Stimulated activated naive B cell treated with anti-CD40 and anti-IgM and Interleukin-4, amounts not matched to agents 10 μg/mL and 1 μg/mL and 100 μg/mL, for 72 hours (primary cell): ENCODE data around the gene RNF145.
"Not testable (repeated sequence)": the region's sequence is repeated elsewhere in the genome, so short reads cannot be mapped to it uniquely, and the experiment has no call there.

ENCODE experiments used
- ATAC-seq, 2 donors: fragments of 150-1000 bp; cut with Tn5 transposase; replicated peaks; 2 replicates each; pipeline ENCODE4 v1.10.0; 2021; ENCODE audit warnings: moderate library complexity in 1 of 2
- DNase-seq: peaks from one replicate; pipeline ENCODE4 v3.0.0; 2021
- H3K27ac Mint-ChIP-seq: one replicate; pipeline ENCODE4 v1.8.0; 2022; ENCODE audit warnings: mild to moderate bottlenecking, mixed read lengths
- H3K27me3 Mint-ChIP-seq, 2 donors: one replicate each; pipeline ENCODE4 v1.8.0; 2022; ENCODE audit warnings: mixed read lengths in 2 of 2
- H3K36me3 Mint-ChIP-seq, 2 donors: one replicate each; pipeline ENCODE4 v1.8.0; 2022; ENCODE audit warnings: mixed read lengths in 2 of 2, mild to moderate bottlenecking in 1 of 2
- H3K4me1 Mint-ChIP-seq, 2 donors: one replicate each; pipeline ENCODE4 v1.8.0; 2022; ENCODE audit warnings: mixed read lengths in 2 of 2, mild to moderate bottlenecking in 1 of 2
- H3K4me3 Mint-ChIP-seq, 2 donors: one replicate each; pipeline ENCODE4 v1.8.0; 2022; ENCODE audit warnings: mild to moderate bottlenecking in 2 of 2, mixed read lengths in 2 of 2, moderate library complexity in 1 of 2
- H3K9me3 Mint-ChIP-seq, 2 donors: one replicate each; pipeline ENCODE4 v1.8.0; 2022; ENCODE audit warnings: mixed read lengths in 2 of 2, mild to moderate bottlenecking in 1 of 2

Gene RNF145, protein sequence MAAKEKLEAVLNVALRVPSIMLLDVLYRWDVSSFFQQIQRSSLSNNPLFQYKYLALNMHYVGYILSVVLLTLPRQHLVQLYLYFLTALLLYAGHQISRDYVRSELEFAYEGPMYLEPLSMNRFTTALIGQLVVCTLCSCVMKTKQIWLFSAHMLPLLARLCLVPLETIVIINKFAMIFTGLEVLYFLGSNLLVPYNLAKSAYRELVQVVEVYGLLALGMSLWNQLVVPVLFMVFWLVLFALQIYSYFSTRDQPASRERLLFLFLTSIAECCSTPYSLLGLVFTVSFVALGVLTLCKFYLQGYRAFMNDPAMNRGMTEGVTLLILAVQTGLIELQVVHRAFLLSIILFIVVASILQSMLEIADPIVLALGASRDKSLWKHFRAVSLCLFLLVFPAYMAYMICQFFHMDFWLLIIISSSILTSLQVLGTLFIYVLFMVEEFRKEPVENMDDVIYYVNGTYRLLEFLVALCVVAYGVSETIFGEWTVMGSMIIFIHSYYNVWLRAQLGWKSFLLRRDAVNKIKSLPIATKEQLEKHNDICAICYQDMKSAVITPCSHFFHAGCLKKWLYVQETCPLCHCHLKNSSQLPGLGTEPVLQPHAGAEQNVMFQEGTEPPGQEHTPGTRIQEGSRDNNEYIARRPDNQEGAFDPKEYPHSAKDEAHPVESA

DNA sequence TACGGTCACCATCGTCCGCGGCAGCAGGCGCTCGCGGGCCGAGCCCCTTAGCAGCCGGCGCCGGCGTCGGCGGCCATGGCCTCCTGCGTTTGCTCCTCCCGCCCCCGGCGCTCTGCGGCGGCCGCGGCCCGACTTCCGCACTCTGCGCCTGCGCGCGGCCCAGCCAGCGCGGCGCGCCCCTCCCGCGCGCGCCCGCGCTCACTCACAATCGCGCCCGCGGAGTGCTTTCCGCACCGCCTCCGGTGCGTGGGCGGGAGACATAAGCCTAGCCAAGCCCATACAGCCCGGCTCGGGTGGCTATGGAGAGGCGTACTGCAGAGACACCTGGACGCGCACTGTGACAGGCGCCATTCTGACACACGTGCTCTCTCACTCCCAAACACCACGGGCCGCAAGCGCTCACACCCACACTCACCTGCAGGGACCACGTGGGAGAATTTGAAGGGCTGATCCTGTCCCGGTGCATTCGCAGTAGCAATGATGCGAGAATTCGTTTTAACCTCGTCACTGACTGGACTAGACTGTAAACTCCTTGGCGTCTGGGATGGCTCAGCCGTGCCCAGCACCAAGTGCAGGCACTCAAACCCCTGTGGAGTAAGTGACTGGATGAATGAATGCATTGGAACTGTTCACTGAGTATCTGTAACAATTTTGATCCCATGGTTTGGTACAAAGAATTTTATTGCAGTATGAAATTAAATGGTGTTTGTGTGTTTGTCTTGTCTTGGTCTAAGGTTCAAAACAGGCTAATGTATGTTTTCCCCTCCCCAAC, at the start of gene RNF145:
RNF145 (minus strand) TSS at position 116 of the 772 bp plus-strand sequence. CDS start 5,936 bp downstream, outside the sequence.
- Mint-ChIP-seq H3K36me3 (peaks cover 8 to 15% of the 10 kb centered on the region in 2 donors), H3K27ac (peak within 1 kb of the TSS; percentile 98), H3K27me3 (no peaks in the 10 kb centered on the region), H3K4me1 (peaks cover 26 to 53% of the 10 kb centered on the region in 2 donors), H3K9me3 (no peaks in the 10 kb centered on the region), H3K4me3 (peak within 1 kb of the TSS; percentile 83 to 98)
- DNase-seq (peak; percentile 90), ATAC-seq (peak; percentile 84 to 85)

DNA sequence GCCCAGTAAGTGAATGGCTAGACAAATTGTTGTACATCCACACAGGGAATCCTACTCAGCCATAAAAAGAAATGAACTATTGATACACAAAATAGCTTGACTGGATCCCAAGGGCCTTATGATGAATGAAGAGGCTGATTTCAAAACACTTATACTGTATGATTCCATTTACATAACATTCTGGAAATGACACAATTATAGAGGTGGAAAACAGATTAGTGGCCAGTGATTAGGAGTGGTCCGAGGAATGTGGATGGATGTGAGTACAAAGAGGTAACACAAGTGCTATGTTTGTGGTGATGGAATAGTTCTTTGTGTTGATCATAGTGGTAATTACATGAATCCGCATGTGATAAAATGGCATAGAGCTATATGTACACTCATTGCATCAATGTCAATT, 49.0 kb upstream of the RNF145 start:
- no peak overlapping the region for H3K27ac Mint-ChIP-seq
- DNase-seq (no peak), ATAC-seq (no peak)
- H3K27me3 Mint-ChIP-seq: peaks cover 0 to 19% of the 10 kb centered on the region in 2 donors
- H3K4me3 Mint-ChIP-seq: no peak overlapping the region
- no peaks in the 10 kb centered on the region for H3K9me3 Mint-ChIP-seq
- H3K36me3 Mint-ChIP-seq: peaks cover 0 to 2% of the 10 kb centered on the region in 2 donors
- peaks cover 5 to 6% of the 10 kb centered on the region in 2 donors for H3K4me1 Mint-ChIP-seq

DNA sequence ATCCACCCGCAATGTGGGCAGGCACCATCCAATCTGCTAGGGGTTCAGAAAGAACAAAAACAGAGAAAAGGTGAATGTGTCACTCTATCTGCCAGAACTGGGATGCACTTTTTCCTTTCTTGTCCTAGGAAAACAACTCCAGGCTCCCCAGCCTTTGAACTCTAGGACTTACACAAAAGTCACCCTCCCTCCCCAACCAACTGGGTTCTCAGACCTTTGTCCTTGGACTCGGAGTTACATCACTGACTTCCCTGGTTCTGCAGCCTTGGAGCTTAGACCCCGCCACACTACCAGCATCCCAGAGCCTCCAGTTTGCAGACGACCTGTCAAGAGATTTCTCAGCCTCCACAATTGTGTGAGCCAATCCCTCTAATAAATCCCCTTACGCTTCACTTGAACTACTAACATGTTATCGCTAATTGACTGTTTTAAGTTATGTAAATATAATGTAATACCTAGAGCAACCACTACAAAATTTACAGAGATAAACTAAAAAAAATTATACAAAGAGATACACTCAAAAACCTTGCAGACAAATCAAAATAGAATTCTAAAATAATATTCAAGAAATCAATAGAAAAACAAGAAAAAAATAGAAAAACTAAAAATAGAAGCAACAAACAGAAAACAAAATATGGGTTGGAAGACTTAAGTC, 48.4 kb upstream of the RNF145 start:
- no peak overlapping the region for H3K27ac Mint-ChIP-seq
- peaks cover 0 to 2% of the 10 kb centered on the region in 2 donors for H3K36me3 Mint-ChIP-seq
- H3K4me3 Mint-ChIP-seq: no peak overlapping the region
- no peaks in the 10 kb centered on the region for H3K9me3 Mint-ChIP-seq
- DNase-seq: no peak
- peaks cover 3 to 6% of the 10 kb centered on the region in 2 donors for H3K4me1 Mint-ChIP-seq
- H3K27me3 Mint-ChIP-seq: peaks cover 0 to 19% of the 10 kb centered on the region in 2 donors
- no peak for ATAC-seq

DNA sequence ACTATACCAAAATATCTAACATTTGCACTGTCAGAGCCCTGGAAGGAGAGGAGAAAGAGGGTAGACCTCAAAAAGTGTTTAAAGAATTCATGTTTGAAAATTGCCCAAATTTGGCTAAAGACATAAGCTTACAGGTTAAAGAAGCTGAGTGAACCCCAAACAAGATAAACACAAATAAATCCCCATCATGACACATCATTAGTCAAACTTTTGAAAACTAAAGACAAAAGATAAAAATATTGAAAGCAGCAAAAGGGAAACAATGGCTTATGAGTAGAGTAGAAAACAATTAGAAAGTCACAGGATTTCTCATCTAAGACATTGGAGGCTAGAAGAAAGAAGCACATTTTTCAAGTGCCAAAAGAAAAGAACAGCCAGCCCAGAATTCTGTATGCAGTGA, 47.7 kb upstream of the RNF145 start:
- Mint-ChIP-seq H3K4me3 (no peak overlapping the region), H3K36me3 (peaks cover 0 to 2% of the 10 kb centered on the region in 2 donors), H3K9me3 (no peaks in the 10 kb centered on the region), H3K27me3 (peaks cover 0 to 19% of the 10 kb centered on the region in 2 donors), H3K4me1 (peaks cover 1 to 3% of the 10 kb centered on the region in 2 donors), H3K27ac (no peak overlapping the region)
- DNase-seq: no peak
- no peak for ATAC-seq

DNA sequence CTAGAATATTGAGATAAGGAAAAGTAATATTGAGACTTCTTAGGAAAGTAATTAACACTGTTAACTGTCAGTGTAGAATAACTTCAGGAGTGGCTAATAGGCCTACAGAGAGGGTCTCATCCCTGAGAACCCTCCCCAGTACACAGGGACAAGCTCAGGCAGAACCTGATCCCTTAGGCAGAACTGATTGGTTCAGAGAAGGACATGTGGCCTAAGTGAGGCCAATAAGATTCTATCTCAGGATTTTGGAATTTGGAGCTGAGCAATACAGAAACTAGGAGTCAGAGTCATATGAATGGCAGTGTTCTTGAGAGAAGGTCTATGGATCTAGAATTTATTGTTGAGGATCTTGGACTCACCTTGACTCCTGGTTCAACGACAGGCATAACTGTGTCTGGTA, 42.8 kb upstream of the RNF145 start:
- no peak for ATAC-seq

DNA sequence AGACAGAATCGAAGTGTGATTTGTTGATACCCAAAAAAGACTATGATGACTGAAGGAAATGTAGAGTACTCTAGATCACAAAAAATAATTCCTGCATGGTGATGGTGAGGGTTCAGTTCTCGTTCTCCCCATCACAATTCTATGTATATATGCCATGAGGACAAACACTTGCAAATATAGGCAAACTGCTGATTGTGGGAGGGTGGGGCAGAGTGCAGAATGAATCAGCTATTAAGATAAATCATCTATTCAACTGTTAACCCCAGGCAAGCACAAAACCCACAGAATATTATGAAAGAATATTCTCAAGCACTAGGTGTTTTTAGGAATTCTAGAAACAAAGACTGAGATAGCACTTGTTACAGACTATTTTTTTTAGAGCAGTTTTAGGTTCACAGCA, 39.8 kb upstream of the RNF145 start:
- Mint-ChIP-seq H3K9me3 (no peaks in the 10 kb centered on the region), H3K36me3 (no peaks in the 10 kb centered on the region), H3K27ac (no peak overlapping the region), H3K4me1 (no peaks in the 10 kb centered on the region), H3K27me3 (peaks cover 3 to 6% of the 10 kb centered on the region in 2 donors), H3K4me3 (no peak overlapping the region)
- DNase-seq: no peak
- no peak for ATAC-seq

More for the DNA sequence above, 42.8 kb upstream of the RNF145 start:
- H3K27ac Mint-ChIP-seq: no peak overlapping the region
- peaks cover 0 to 22% of the 10 kb centered on the region in 2 donors for H3K27me3 Mint-ChIP-seq
- no peak for DNase-seq
- H3K4me1 Mint-ChIP-seq: no peaks in the 10 kb centered on the region
- H3K36me3 Mint-ChIP-seq: peaks cover 0 to 2% of the 10 kb centered on the region in 2 donors
- no peak overlapping the region for H3K4me3 Mint-ChIP-seq
- no peaks in the 10 kb centered on the region for H3K9me3 Mint-ChIP-seq

DNA sequence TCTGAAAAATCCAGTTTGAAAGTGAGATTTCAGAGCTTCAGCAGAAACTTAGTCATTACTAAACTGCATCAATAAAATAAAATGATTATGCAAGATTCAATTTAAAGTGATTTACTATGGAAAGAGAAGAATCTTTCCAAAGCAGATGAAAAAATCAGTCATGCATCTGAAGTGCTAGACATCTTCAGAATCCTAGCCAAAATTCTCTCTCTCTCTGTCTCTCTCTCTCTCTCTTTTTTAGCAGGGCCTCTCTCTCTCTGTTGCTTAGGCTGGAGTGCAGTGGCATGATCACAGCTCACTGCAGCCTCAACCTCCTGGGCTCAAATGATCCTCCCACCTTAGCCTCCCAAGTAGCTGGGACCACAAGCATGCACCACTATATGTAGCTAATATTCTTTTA, 35.5 kb upstream of the RNF145 start:
- Mint-ChIP-seq H3K36me3 (no peaks in the 10 kb centered on the region), H3K4me1 (peaks cover 15 to 21% of the 10 kb centered on the region in 2 donors), H3K27me3 (peaks cover 3 to 6% of the 10 kb centered on the region in 2 donors), H3K4me3 (no peak overlapping the region), H3K27ac (no peak overlapping the region), H3K9me3 (no peaks in the 10 kb centered on the region)
- ATAC-seq: no peak
- no peak for DNase-seq

DNA sequence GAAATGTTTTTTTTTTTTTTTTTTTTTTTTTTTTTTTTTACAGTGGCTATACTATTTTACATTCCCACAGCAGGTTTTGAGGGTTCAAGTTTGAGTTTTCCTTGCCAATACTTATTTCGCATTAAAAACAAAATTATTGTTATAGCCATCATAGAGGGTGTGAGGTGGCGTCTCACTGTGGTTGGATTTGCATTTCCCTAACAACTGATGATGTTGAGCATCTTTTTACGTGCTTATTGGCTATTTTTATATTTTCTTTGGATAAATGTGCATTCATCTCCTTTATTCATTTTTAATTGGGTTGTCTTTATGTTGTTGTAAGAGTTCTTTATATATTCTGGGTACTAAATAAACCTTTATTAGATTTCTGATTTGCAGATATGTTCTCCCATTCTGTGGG, 34.8 kb upstream of the RNF145 start:
- Mint-ChIP-seq H3K9me3 (no peaks in the 10 kb centered on the region), H3K4me3 (no peak overlapping the region), H3K27ac (no peak overlapping the region), H3K27me3 (peaks cover 3 to 6% of the 10 kb centered on the region in 2 donors), H3K36me3 (no peaks in the 10 kb centered on the region), H3K4me1 (peaks cover 16 to 21% of the 10 kb centered on the region in 2 donors)
- no peak for ATAC-seq
- no peak for DNase-seq

DNA sequence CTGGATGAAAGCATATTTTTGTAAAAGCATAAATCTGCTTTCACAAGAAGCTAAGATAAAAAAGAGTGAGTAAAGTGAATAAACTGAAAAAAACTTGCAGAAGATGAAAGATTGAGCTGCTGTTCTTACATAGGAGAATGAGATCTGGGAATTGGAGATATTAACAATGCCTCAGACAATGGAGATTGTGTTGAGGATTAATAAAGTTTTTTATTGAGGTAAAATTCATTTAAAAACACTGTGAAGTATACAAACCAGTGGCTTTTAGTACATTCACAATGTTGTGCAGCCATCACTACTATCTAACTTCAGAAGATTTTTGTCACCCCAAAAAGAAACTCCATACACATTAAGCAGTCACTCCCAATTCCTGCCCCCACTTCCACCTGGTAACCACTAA, 34.0 kb upstream of the RNF145 start:
- no peak overlapping the region for H3K27ac Mint-ChIP-seq
- H3K27me3 Mint-ChIP-seq: peaks cover 3 to 4% of the 10 kb centered on the region in 2 donors
- H3K9me3 Mint-ChIP-seq: no peaks in the 10 kb centered on the region
- no peak for ATAC-seq
- no peak overlapping the region for H3K4me3 Mint-ChIP-seq
- H3K36me3 Mint-ChIP-seq: no peaks in the 10 kb centered on the region
- peaks cover 16 to 21% of the 10 kb centered on the region in 2 donors for H3K4me1 Mint-ChIP-seq
- DNase-seq: no peak

DNA sequence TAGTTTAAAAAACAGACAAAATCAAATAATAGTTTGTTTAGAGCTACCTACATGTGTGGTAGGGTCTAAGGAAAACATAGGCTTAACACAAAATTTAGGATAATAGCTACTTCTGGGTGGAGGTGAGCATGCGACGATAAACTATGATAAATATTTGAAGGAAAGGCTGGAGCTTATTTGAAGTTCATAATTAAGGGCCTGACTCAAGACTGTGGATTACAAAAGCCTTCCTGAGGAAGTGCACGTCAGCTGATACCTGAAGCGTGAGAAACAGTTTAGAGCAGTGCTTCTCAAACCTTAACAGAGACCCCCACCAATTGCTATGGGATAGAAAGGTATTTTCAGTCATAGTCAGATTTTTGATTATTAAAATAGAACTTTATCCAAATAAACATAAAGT, 33.3 kb upstream of the RNF145 start:
- Mint-ChIP-seq H3K27me3 (peaks cover 0 to 3% of the 10 kb centered on the region in 2 donors), H3K9me3 (no peaks in the 10 kb centered on the region), H3K36me3 (no peaks in the 10 kb centered on the region), H3K27ac (no peak overlapping the region), H3K4me3 (no peak overlapping the region), H3K4me1 (peaks cover 16 to 21% of the 10 kb centered on the region in 2 donors)
- DNase-seq (no peak), ATAC-seq (no peak)

DNA sequence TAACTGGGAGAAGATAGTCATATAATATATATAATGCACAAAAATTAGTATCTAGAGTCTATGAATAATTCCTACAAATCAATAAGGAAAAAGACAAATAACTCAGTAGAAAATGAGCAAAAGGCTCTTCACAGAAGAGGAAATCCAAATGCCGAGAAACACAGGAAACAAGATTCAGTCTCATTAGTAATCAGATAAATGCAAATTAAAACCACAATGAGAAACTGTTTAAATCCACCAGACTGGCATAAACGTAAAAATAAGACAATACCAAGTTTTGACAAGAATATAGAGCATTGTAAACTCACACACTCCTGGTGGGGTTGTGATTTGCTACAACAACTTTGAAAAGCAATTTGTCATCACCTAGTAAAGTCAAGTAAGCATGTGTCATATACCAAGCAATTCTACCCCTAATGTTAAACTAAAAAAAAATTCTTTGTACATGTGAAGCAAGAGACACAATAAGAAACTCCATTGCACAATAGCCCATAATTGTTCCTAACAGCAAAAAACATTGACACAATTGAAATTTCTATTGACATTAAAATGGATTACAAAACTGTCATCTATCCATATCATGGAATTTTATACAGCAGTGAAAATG, 32.7 kb upstream of the RNF145 start:
- Mint-ChIP-seq H3K36me3 (no peaks in the 10 kb centered on the region), H3K4me3 (no peak overlapping the region), H3K4me1 (peaks cover 16 to 21% of the 10 kb centered on the region in 2 donors), H3K27ac (no peak overlapping the region), H3K9me3 (no peaks in the 10 kb centered on the region), H3K27me3 (peaks cover 0 to 3% of the 10 kb centered on the region in 2 donors)
- ATAC-seq (no peak), DNase-seq (no peak)

DNA sequence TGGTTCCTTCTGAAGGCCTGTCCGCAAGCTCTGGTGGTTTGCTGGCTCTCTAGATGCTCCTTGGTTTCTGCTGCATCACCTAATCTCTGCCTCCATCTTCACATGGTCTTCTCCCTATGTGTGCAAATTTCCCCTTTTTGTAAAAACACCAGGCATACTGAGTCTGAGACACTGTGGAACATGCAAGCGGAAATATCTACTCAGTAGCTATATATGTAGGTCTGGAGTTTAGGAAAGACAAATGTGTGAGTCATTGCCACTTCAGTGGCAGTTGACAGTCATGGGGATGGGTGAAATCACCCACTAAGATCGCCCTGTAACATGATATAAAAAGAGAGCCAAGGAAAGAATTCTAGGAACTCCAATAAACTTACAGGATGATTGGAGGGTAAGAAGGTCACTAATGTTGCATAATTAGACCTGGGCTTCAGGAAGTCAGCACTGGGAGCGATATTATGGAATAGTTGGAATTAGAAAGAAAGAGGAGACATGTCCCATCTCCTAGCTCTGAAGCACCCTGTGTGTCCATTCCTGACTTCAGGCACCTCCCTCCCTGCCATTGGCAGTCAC, 31.0 kb upstream of the RNF145 start:
- ATAC-seq (peak; percentile 34 to 67), DNase-seq (no peak)
- Mint-ChIP-seq H3K4me3 (no peak overlapping the region), H3K27me3 (no peaks in the 10 kb centered on the region), H3K4me1 (peaks cover 16 to 21% of the 10 kb centered on the region in 2 donors), H3K9me3 (no peaks in the 10 kb centered on the region), H3K36me3 (no peaks in the 10 kb centered on the region), H3K27ac (no peak overlapping the region)

DNA sequence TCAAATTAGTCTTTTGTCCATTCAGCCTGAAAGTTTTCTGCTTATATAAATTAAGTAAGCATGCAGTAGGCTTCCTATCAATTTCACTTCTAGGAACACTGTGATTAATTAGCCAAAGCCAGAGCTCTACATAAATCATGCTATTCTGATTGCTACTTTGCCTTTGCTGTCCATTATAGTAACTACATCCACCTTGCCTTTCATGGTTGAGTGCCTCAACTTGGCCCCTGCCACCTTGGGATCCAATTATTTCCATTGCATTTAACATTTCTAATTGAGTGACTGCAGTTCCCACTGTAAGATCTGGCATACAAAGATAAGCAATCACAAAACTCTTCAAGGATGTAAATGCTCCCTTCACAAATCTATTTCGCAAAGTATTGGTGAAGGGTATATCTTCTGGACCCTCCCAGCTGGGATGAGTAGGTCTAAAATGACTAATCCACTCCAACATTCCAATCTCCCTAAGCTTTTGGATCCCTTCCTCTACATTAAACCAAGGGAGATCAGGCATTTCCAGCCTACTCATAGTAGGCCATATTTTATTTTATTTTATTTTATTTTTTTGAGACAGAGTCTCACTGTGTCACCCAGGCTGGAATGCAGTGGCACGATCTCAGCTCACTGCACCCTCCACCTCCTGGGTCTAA, 26.6 kb upstream of the RNF145 start:
- not testable (repeated sequence) for H3K4me3 Mint-ChIP-seq, H3K27me3 Mint-ChIP-seq, H3K9me3 Mint-ChIP-seq, DNase-seq, H3K4me1 Mint-ChIP-seq, H3K27ac Mint-ChIP-seq, ATAC-seq, H3K36me3 Mint-ChIP-seq
